WTC11 (cell line): ENCODE results near the gene AGBL2.

ENCODE experiments used
- ARID4B ChIP-seq: sonication (generic); formaldehyde crosslinking; IDR thresholded peaks from 2 replicates; pipeline ENCODE4 v1.8.0; 2023; ENCODE audit warnings: missing genetic modification reagents, mild to moderate bottlenecking, borderline replicate concordance
- ATF2 ChIP-seq: sonication (generic); formaldehyde crosslinking; IDR thresholded peaks from 2 replicates; pipeline ENCODE4 v1.8.1; 2022; ENCODE audit warnings: low read depth, missing genetic modification reagents, borderline replicate concordance
- CREB1 ChIP-seq: sonication (generic); formaldehyde crosslinking; IDR thresholded peaks from 2 replicates; pipeline ENCODE4 v1.8.0; 2023; ENCODE audit warnings: mild to moderate bottlenecking, missing genetic modification reagents
- CTCF ChIP-seq: fragments of 200-600 bp; IDR thresholded peaks from 2 replicates; pipeline ENCODE4 v1.8.0; 2022; ENCODE audit warnings: antibody characterized with exemption
- JUN ChIP-seq: sonication (generic); formaldehyde crosslinking; IDR thresholded peaks from 2 replicates; pipeline ENCODE4 v1.8.0; 2023; ENCODE audit warnings: mild to moderate bottlenecking, missing genetic modification reagents
- MAX ChIP-seq: sonication (generic); formaldehyde crosslinking; IDR thresholded peaks from 2 replicates; pipeline ENCODE4 v1.8.0; 2022; ENCODE audit warnings: mild to moderate bottlenecking, missing genetic modification reagents
- SP1 ChIP-seq: sonication (generic); formaldehyde crosslinking; conservative IDR thresholded peaks from 2 replicates; pipeline ENCODE4 v1.8.1; 2022; ENCODE audit warnings: missing genetic modification reagents
- TCF7 ChIP-seq: sonication (generic); formaldehyde crosslinking; IDR thresholded peaks from 2 replicates; pipeline ENCODE4 v1.8.0; 2022; ENCODE audit warnings: mild to moderate bottlenecking, low read depth, missing genetic modification reagents, moderate library complexity
- USF2 ChIP-seq: sonication (generic); formaldehyde crosslinking; IDR thresholded peaks from 2 replicates; pipeline ENCODE4 v1.8.1; 2023; ENCODE audit warnings: mild to moderate bottlenecking, missing genetic modification reagents, moderate library complexity
- ZNF263 ChIP-seq: sonication (generic); formaldehyde crosslinking; IDR thresholded peaks from 2 replicates; pipeline ENCODE4 v1.8.1; 2022; ENCODE audit warnings: low read depth, mild to moderate bottlenecking, moderate library complexity, missing genetic modification reagents
- ZNF317 ChIP-seq: sonication (generic); formaldehyde crosslinking; IDR thresholded peaks from 2 replicates; pipeline ENCODE4 v1.8.1; 2023; ENCODE audit warnings: low read depth, mild to moderate bottlenecking, moderate library complexity, missing genetic modification reagents, borderline replicate concordance

GRCh38 chr11:47756208-47756607, 41.0 kb upstream of the AGBL2 start:
- TF ChIP-seq ARID4B (CRISPR knock-in tag) (no peak), ZNF263 (CRISPR knock-in tag) (no peak), CTCF (no peak), USF2 (CRISPR knock-in tag) (no peak), SP1 (CRISPR knock-in tag) (no peak), CREB1 (CRISPR knock-in tag) (no peak), MAX (CRISPR knock-in tag) (no peak), ATF2 (CRISPR knock-in tag) (no peak), TCF7 (no peak), JUN (CRISPR knock-in tag) (no peak), ZNF317 (CRISPR knock-in tag) (no peak)
